NCI-H1048 (cell line): ENCODE measurements around the gene ELL.
A peak's percentile ranks its signal among the peaks of the same experiment; 100 is the strongest.
"Not testable (repeated sequence)": the region's sequence is repeated elsewhere in the genome, so short reads cannot be mapped to it uniquely, and the experiment has no call there.

ENCODE experiments used
- DNase-seq: peaks from one replicate; lab custom pipeline; 2025; lab: John Stamatoyannopoulos, UW

The ELL gene

GRCh38 chr19:18531485-18531884, 9.6 kb upstream of the ELL start:
- DNase-seq: no peak

- no peak for DNase-seq
These were observed 7.9 kb upstream of the ELL start for GRCh38 chr19:18529782-18530181.

GRCh38 chr19:18526316-18526715, 4.4 kb upstream of the ELL start:
- DNase-seq: no peak

GRCh38 chr19:18523841-18524240, 2.0 kb upstream of the ELL start:
- DNase-seq: no peak

GRCh38 chr19:18522862-18523440, 1.1 kb upstream of the ELL start:
- not testable (repeated sequence) for DNase-seq

- peak; percentile 100 for DNase-seq
These were observed 423 bp upstream of the ELL start for GRCh38 chr19:18522124-18522861.

- DNase-seq: no peak
These were observed 800 bp downstream of the ELL start for GRCh38 chr19:18520848-18521691.

GRCh38 chr19:18519962-18520847, 1.7 kb downstream of the ELL start:
- DNase-seq: no peak

- DNase-seq: no peak
These were observed 3.2 kb downstream of the ELL start for GRCh38 chr19:18518639-18519038.

- DNase-seq: no peak
These were observed 4.3 kb downstream of the ELL start for GRCh38 chr19:18517606-18518005.

- no peak for DNase-seq
These were observed 5.9 kb downstream of the ELL start for GRCh38 chr19:18515959-18516358.

GRCh38 chr19:18514800-18515682, 6.8 kb downstream of the ELL start:
- DNase-seq: no peak

GRCh38 chr19:18513868-18514267, 8.0 kb downstream of the ELL start:
- no peak for DNase-seq

- DNase-seq: no peak
These were observed 11.7 kb downstream of the ELL start for GRCh38 chr19:18510216-18510615.

GRCh38 chr19:18508585-18508984, 13.3 kb downstream of the ELL start:
- DNase-seq: no peak

- no peak for DNase-seq
These were observed 14.0 kb downstream of the ELL start for GRCh38 chr19:18507727-18508440.

- no peak for DNase-seq
These were observed 14.7 kb downstream of the ELL start for GRCh38 chr19:18507021-18507726.

- DNase-seq: no peak
These were observed 15.6 kb downstream of the ELL start for GRCh38 chr19:18506101-18506930.
